GM19239 (cell line): ENCODE data around the gene SYMPK.
"Not testable (repeated sequence)": the region's sequence is repeated elsewhere in the genome, so short reads cannot be mapped to it uniquely, and the experiment has no call there.

Source experiments
- DNase-seq: peaks from one replicate; pipeline ENCODE4 v3.0.0; 2011; ENCODE audit warnings: low spot score; ENCODE audit not compliant: insufficient read length
- FAIRE-seq: peaks from 2 replicates; lab custom pipeline; 2011; peaks lifted over from hg19 to GRCh38; lab: Jason Lieb, UNC

The SYMPK gene

DNA sequence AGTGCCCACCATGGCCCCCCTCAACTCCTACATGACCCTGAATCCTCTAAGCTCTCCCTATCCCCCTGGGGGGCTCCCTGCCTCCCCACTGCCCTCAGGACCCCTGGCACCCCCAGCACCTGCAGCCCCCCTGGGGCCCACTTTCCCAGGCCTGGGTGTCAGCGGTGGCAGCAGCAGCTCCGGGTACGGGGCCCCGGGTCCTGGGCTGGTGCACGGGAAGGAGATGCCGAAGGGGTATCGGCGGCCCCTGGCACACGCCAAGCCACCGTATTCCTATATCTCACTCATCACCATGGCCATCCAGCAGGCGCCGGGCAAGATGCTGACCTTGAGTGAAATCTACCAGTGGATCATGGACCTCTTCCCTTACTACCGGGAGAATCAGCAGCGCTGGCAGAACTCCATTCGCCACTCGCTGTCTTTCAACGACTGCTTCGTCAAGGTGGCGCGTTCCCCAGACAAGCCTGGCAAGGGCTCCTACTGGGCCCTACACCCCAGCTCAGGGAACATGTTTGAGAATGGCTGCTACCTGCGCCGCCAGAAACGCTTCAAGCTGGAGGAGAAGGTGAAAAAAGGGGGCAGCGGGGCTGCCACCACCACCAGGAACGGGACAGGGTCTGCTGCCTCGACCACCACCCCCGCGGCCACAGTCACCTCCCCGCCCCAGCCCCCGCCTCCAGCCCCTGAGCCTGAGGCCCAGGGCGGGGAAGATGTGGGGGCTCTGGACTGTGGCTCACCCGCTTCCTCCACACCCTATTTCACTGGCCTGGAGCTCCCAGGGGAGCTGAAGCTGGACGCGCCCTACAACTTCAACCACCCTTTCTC is 9.4 kb upstream of the SYMPK start:
- DNase-seq: no peak
- FAIRE-seq: no peak

DNA sequence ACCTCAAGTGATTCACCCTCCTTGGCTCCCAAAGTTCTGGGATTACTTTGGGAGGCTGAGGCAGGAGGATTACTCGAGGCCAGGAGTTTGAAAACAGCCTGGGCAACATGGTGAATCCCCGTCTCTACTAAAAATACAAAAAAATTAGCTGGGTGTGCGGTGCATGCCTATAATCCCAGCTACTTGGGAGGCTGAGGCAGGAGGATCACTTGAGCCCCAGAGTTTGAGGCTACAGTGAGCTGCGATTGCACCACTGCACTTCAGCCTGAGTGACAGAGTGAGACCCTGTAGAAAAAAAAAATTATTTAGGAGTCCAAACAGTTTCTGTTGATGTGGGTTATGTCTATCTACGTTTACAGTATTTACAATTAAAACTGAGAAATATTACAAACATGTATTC is 7.9 kb upstream of the SYMPK start:
- DNase-seq (no peak), FAIRE-seq (no peak)

DNA sequence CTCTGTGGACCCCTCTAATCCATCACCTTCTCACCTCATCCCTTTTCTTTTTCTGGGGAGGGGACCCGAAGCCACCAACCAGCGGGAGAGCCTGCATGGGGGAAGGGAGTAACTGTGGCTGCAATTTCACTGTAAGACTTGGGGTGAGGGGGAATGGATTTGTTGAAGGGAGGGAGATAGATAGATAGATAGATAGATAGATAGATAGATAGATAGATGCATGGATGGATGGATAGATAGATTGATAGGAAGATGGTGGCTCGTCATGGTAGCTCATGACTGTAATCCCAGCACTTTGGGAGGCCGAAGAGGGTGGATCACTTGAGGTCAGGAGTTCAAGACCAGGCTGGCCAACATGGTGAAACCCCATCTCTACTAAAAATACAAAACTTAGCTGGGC is 4.3 kb upstream of the SYMPK start:
- FAIRE-seq, DNase-seq: not testable (repeated sequence)

DNA sequence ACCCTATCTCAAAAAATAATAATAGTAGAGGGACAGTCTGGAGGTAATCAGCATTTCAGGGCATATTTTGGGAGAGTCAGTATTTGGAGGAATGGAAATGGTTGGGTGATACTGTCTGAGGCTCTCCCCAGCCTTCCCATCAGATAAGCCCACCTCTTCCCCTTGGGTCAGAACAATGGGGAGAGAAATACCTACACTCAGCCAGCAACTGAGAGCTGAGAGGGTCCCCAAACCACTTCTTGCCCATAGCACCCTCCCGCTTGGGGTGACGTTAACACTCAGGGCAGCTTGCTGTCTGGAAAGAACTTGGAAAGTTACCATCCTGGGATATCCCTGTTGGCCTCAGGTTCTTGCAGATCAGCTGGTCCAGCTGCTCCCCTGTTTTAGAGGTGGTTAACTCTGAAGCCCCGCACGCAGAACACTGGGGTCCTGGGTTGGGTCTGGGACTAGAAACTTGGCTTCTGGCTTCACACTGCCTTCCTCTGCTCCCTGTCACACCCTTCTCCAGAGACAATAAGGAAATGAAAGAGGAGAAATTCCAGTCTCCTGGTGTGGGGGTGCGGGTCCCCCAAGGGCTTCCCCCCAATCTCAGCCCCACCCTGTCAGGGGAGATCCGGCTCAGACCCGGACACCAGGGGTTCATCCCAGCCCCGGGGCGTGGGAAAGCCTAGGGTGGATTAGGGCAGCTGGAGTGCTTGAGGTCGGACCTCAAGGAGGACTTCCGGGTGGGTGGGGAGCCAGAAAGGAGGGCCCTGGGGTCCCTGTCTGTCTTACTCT is 3.6 kb upstream of the SYMPK start:
- no peak for FAIRE-seq
- no peak for DNase-seq

DNA sequence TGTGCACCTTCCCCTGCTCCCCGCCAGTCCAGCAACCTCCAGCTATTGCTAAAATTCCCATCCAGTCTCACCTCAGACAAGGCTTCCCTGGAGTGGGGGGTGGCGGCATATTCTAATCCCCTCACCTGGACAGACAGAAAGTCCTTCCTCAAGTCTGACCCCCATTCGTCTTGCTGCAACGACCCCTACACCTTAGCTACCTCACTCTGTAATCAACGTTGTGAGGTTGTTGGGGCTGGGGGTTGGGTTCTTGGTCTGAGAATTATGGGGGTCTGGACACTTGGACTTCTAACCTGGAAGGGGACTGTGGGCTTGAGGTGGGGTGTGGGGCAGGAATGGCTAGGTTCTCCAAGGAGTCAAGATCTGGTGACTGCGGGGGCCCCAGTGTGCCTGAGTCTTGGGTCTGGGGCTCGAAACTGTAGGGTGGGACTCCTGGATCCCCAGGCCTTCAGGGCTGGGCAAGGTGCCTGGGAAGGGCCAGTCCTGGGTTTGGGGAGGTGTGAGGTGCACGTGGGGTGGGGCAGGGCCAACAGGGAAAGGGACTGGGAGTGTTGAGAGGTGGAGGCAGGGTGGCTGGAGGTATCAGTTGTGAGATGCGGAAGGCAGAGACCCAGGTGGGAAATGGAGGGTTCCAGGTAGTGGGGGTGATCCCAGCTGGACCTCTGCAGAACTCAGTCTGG is 2.5 kb upstream of the SYMPK start:
- FAIRE-seq (no peak), DNase-seq (no peak)

DNA sequence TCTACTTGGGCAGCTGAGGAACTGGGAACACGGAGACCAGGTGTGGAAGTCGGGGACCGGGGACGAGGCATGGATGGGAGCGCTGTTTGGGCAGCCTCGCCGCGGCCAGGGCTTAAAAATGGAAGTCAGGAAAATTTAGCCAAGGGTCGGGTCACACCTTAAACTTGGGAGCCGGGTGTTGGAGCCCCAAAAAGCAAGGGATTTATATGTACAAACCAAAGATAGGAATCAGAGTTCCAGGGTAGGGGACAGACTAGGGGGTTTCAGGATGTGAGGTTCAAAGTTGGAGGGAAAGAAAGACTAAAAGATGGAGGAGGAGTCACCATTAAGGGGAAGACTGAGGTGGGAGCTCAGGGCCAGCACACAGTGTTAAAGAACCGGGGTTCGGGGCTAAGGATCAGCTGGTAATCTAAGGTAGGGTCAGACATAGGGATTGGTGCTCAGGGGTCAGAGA is 1.7 kb upstream of the SYMPK start:
- DNase-seq (no peak), FAIRE-seq (no peak)

DNA sequence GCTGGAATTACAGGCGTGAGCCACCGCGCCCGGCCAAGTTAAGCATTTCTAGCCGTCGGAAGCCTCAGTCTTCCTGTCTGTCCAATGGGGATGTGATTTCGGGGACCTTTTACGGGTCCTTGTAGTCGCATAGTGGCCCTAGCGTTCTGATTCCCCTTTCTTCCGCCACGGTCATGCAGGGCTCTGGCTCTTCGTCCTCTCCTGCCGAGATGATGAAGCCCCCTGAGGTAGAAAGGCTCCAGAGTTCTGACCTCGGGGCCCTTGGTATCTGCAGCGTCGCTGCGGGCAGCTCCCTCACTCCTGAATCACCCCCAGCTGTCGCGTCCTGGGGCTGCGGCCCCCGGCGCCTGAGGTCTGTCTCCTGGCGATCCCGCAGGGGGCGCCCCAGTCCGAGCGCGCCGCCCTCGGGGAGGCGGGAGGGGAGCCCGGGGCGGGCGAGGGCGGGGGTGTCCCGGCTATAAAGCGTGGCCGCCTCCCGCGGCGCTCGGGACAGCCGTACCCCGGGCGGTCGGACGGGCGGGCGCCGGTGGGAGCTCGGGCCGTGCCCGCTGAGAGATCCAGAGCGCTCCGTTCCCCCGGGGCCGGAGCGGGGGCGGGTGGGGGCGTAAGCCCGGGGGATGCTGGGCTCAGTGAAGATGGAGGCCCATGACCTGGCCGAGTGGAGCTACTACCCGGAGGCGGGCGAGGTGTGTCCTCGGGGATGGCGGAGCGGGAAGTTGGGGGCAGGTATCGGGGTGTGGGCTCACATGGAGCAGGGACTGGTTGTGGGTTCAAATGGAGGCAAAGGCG is 1.1 kb upstream of the SYMPK start, which contains the start of gene FOXA3:
Gene FOXA3 (plus strand): TSS at position 487 of the 789 bp plus-strand sequence. CDS start 131 bp downstream, at position 618.
- peak; percentile 75 for DNase-seq
- FAIRE-seq: no peak

DNA sequence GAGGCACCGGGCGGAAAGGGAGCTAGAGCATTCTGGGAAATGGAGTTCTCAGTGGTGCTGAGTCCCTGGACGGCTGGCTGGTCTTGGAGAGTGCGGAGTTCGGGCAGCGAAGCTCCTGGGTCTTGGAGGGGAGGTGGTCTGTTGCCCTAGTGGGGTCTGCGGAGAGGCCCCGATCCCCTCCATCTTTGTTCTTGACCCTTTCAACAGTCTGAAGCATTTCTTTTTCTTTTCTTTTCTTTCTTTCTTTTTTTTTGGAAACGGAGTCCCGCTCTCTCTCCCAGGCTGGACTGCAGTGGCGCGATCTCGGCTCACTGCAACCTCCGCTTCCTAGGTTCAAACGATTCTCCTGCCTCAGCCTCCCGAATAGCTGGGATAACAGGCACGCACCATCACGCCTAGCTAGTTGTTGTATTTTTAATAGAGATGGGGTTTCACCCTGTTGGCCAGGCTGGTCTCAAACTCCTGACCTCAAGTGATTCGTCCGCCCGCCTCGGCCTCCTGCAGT is 440 bp upstream of the SYMPK start:
- FAIRE-seq (no peak), DNase-seq (no peak)

DNA sequence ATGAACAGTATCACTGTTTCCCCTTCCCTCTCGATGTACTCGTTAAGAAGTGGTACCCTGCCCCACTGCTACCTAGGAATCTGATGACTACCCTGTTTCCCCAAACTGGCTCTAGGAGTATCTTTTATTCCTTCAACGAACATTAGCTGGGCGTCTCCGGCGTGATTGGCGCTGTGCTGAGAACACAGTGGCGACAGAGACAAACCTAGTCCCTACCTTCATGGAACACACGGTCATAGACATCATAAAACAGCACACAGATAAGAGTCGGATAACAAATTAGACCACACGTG is 730 bp downstream of the SYMPK start:
- DNase-seq: no peak
- FAIRE-seq: no peak

DNA sequence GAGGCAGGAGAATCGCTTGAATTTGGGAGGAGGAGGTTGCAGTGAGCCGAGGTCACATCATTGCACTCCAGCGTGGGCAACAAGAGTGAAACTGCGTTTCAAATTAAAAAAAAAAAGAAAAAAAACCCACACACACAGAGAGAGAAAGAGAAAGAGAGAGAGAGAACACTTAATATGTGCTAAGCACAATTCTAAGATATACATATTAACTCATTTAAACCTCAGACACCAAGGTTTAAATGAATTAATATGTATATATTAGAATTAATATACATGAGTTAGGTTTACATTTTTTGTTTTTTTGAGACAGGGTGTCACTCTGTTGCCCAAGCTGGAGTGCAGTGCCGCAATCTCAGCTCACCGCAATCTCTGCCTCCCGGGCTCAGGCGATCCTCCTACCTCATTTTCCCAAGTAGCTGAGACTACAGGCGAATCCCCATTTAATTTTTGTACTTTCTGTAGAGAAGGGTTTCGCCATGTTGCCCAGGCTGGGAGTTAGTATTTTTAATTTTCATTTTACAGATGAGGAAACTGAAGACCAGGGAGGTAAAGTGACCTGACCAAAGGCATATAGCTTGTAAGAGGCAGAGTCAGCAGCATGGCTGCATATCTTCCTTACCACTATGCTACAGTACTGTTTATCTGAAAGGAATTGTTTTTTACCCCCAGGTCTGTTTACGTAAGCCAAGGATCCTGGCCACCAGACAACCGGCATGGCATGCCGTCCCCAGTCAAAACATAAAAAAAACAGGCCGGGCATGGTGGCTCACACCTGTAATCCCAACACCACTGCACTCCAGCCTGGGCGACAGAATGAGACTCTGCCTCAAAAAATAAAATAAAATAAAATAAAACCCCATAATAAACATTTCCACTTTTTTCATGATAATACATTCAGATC is 2.3 kb downstream of the SYMPK start:
- FAIRE-seq (no peak), DNase-seq (no peak)

DNA sequence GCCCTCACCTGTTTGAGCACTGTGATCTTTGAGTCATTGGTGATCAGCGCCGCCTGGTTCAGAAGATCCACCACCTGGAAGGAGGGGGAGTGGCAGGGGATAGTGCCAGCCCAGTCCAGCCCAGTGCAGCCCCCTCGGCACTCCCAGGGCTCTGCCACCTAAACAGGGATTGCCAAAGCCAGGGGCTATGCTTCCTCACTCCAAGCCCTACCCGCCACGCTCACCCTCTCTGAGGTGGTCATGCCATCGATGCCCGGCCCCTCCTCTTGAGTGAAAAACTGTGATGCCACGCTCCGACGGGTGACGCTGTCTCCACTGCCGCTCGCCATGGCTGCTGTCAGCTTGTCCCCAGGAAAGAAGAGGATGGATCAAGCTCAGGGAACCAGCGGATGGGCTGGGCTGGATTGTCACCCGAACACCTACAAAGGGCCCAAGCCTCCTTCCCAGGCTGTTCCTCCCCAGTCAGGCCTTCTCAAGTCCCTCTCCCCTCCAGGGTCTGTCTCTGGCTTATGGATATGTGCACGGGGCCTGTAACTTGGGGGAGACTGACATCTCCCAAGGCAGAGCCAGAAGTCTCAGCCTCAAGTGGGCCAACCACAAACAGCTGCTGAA is 8.7 kb downstream of the SYMPK start:
- DNase-seq: no peak
- no peak for FAIRE-seq

DNA sequence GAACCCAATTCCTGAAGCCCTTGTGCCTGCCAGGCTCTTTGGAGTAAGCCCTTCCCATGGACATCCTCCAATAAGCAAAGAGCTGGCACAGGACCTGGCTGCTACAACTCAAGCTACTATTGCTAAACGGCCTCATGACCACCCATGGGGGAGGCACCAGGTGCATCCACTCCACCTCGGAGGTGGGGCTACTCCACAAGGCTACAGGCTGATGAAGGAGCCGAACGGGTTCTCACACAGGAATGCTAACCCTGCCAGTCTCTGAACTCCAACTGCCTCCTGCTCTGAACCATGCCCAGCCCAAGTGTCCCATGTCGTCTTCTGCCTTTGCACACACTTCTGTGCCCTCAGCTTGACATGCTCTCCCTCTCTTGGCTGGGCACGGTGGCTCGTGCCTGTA is 10.0 kb downstream of the SYMPK start:
- FAIRE-seq: no peak
- no peak for DNase-seq

DNA sequence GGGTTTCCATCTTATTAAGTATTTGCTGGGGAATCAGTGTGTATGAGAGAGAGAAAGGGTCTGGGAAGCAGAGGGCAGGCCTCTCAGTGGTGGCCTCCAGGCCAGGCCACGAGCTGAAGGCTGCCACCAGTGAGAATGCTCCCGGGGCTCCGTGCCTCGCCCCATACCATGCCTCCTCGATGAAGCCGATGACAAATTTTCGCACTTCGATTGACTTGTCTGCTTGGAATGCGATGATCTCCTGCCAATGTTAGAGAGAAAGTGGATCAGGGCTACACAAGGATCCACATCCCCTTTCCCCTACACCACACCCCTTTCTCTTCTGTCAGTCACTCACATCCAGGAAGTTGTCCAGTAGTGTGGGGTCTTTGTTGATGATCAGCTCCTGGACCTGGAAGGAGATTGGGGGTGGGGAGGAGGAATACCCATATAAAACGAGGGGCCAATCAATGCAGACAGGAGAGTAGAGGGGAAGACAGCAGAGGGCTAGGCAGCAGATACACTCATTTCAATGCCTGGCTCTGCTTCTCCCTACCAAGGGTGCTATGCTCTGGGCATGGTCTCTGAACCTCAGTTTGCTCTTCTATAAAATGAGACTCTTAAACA is 10.7 kb downstream of the SYMPK start:
- no peak for DNase-seq

DNA sequence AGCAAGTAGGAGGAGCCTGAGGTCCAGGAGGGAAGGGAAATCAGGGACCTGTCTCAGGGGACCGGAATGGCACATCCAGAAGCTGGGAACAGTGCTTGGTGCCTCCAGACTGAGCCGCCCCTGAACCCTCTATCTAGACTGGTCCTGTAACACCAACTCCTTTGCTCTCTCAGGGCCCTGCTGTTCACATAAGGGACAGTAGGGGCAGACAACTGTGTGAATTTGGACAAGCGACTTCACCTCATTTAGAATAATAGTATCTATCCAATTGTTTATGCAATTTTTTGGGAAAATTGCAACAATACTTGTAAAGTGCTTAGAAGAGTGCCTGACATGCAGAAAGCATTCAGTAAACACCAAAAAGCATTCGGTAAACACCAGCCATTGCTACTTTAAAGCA is 14.0 kb downstream of the SYMPK start:
- FAIRE-seq: no peak
- no peak for DNase-seq

More for the DNA sequence above, 10.7 kb downstream of the SYMPK start:
- no peak for FAIRE-seq

DNA sequence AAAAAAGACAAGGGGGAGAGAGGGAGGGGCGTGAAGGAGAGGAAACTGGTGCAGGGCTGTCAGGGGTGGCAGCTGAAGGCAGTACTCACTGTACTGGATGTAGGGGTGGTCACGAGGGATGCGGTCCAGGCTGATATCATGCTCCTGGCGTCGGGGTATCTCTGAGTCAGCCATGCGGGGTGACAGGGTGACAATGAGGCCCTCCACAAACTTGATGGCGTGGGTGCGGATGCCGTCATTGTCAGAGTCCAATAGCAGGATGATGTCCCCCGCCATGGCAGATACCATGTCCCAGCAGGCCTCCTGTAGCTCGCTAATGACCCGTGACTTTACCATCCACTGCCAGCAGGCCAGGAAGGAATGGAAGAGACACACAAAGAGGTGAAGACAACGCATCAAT is 15.3 kb downstream of the SYMPK start:
- no peak for DNase-seq
- FAIRE-seq: no peak

DNA sequence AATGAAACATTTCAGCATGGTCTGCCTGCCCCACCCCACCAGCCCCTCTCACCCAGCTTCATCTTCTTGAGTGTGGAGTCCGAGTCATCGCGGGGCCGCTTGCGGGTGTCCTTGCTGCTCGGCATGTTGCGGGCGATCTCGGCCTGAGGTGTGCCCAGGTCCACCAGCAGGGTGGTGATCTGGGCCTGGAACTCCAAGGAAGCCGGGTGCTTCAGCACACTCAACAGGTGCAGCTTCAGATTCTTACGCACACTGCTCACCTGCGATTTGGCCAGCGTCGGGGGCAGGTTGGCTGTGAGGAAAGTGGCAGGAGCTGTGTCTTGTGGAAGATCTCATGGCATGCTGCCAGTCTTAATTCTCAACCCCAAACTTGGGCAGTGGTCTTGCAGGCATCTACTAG is 20.7 kb downstream of the SYMPK start:
- no peak for FAIRE-seq

DNA sequence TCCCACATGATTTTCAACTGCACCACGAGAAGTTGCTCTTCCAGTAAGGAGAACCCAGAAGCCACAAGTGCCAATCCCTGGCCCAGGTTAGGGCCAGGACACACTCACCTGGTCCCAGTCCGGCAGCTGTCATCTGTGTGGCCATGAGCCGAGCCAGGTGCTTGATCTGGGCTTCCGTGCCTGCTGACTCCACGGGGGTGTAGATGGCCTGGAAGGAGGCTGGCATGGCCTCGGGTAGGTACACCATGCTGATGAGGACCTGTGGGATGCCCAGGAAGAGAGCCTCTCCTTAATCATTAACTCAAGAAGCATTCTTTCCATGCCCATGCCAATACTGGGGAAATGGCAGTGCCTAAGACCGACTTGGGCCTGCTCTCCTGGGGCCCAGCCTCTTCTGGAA is 28.0 kb downstream of the SYMPK start:
- no peak for DNase-seq
- no peak for FAIRE-seq

More for the DNA sequence above, 20.7 kb downstream of the SYMPK start:
- DNase-seq: no peak

DNA sequence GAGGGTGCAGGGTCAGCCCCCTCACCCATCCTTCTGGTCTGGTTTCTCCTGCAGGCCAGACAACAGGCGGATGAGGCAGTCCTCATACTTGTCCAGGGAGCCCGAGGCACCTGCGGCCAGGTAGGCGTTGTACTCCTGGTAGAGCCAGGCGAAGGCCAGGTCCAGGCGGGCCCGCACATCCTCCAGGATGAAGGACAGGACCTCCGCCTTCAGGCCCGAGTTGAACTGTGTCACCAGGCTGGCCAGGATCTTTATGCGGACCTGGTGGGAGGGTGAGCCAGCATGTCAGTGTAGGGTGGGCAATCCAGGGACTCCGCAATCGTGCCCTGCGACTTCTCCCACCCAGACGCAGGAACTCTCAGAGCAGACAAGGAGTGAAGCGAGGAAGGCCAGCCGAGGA is 34.0 kb downstream of the SYMPK start:
- no peak for DNase-seq

More for the DNA sequence above, 34.0 kb downstream of the SYMPK start:
- no peak for FAIRE-seq
